Measurements from ENCODE around the gene SMAD5. TPM values are rescaled to one million over a fixed set of nuclear protein-coding genes. Genes with fewer than 3 reads are reported as not detected.

The SMAD5 gene
- polyA plus RNA-seq, 2 donors: 5.0 to 6.9 TPM

DNA sequence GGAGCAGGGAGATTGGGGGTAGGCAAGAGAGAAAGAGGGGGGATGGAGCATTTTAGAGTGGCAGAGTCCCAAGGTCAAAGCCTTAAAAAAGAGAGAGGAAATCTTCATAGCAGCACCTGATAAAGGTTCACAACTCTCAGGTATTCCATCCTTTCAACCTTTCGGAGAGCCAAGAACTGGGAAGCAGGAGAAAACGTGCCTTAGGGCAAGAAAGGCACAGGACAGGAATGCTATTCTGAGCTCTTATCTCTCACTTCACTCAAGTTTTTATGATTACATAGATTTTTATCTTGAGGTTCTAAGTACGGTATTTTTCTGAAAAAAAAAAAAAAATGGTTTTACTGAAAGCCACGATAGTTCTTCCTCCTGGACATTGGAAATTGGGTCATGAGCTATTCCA is 34.5 kb upstream of the SMAD5 start:
- WGBS, 2 donors: 55 to 69% methylated on average over 4 of the region's 4 CpGs
- H3K4me3 ChIP-seq (ENCODE audit: low read depth in 1 of 2, low read length in 2 of 2): no peak overlapping the region
- no peak overlapping the region for H3K27ac ChIP-seq (ENCODE audit: low read depth in 2 of 2, low read length in 1 of 2)
- peaks cover 0 to 3% of the 10 kb centered on the region in 2 donors for H3K4me1 ChIP-seq (ENCODE audit: control insufficient read depth in 2 of 2, insufficient read depth in 2 of 2, low read length in 1 of 2)
- H3K36me3 ChIP-seq (ENCODE audit: control insufficient read depth in 2 of 2, insufficient read depth in 2 of 2, low read length in 1 of 2): no peaks in the 10 kb centered on the region
- H3K9me3 ChIP-seq (ENCODE audit: control insufficient read depth in 2 of 2, insufficient read depth in 1 of 2, low read depth in 1 of 2, low read length in 1 of 2): no peaks in the 10 kb centered on the region
- H3K27me3 ChIP-seq (ENCODE audit: control insufficient read depth in 1 of 2, insufficient read depth in 2 of 2, low read length in 2 of 2): no peaks in the 10 kb centered on the region

DNA sequence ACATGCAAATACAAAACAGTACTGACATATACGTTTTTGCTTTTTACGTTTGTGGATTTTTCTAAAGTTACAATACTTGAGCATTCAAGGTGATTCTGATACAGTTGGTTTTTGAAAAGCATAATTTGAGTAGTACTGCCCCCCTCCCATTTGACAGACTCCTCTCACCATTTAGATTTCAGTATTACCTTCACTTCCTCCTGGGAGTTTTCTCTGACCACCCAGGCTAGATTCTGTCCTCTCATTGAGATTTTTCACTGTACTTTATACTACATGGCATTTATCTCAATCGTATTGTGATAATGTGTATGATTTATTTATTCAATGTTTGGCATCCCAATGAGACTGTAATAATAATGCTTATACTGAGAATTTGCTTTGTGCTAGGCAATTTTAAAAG is 32.8 kb upstream of the SMAD5 start:
- Histone ChIP-seq H3K36me3 (ENCODE audit: control insufficient read depth in 2 of 2, insufficient read depth in 2 of 2, low read length in 1 of 2) (no peaks in the 10 kb centered on the region), H3K4me3 (ENCODE audit: low read depth in 1 of 2, low read length in 2 of 2) (no peak overlapping the region), H3K4me1 (ENCODE audit: control insufficient read depth in 2 of 2, insufficient read depth in 2 of 2, low read length in 1 of 2) (peaks cover 0 to 4% of the 10 kb centered on the region in 2 donors), H3K27me3 (ENCODE audit: control insufficient read depth in 1 of 2, insufficient read depth in 2 of 2, low read length in 2 of 2) (no peaks in the 10 kb centered on the region), H3K27ac (ENCODE audit: low read depth in 2 of 2, low read length in 1 of 2) (no peak overlapping the region), H3K9me3 (ENCODE audit: control insufficient read depth in 2 of 2, insufficient read depth in 1 of 2, low read depth in 1 of 2, low read length in 1 of 2) (no peaks in the 10 kb centered on the region)
- 82 to 84% methylated on average over 3 of the region's 3 CpGs for WGBS, 2 donors

DNA sequence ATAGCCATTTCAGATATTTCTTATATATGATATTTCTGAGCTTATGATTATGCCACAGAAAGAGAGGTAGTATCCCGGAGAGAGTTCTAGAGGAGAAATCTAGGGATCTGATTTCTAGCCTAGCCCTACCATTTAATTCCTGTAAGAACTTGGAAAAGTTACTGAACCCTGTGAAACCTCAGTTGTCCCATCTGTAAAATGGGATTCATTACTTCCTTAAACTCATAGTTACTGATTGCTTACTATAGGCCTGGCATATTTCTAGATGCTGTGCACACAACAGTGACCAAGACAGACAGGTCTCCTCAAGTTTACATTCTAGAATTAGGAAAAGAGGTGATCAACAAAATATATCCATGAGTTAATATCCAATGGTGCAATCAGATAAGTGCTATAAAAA is 30.8 kb upstream of the SMAD5 start:
- H3K36me3 ChIP-seq (ENCODE audit: control insufficient read depth in 2 of 2, insufficient read depth in 2 of 2, low read length in 1 of 2): no peaks in the 10 kb centered on the region
- WGBS, 2 donors: 94 to 96% methylated on average over 1 of the region's 1 CpG

DNA sequence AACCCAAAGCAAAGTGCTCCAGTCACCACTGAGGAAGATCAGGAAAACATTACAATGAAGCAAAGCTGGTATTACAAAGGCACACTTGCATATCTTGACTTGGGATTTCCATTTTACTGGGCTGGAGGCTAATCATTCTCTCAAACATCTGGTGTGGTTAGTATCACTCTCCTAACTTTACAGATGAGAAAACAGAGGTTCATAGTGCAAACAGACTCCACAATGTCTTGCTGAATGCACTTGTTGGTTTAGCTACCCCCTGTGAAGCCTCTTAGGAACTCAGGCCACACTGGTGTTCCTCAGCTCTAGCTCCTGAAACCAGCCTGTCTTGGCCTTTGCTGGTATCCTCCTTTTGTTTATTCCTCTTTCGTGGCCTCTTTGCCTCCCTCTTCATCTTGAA is 29.5 kb upstream of the SMAD5 start:
- no peaks in the 10 kb centered on the region for H3K36me3 ChIP-seq (ENCODE audit: control insufficient read depth in 2 of 2, insufficient read depth in 2 of 2, low read length in 1 of 2)
- peaks cover 0 to 2% of the 10 kb centered on the region in 2 donors for H3K4me1 ChIP-seq (ENCODE audit: control insufficient read depth in 2 of 2, insufficient read depth in 2 of 2, low read length in 1 of 2)
- H3K27me3 ChIP-seq (ENCODE audit: control insufficient read depth in 1 of 2, insufficient read depth in 2 of 2, low read length in 2 of 2): no peaks in the 10 kb centered on the region
- H3K27ac ChIP-seq (ENCODE audit: low read depth in 2 of 2, low read length in 1 of 2): no peak overlapping the region
- H3K9me3 ChIP-seq (ENCODE audit: control insufficient read depth in 2 of 2, insufficient read depth in 1 of 2, low read depth in 1 of 2, low read length in 1 of 2): no peaks in the 10 kb centered on the region
- no peak overlapping the region for H3K4me3 ChIP-seq (ENCODE audit: low read depth in 1 of 2, low read length in 2 of 2)
- 98 to 100% methylated on average over 1 of the region's 1 CpG for WGBS, 2 donors

More for the DNA sequence above, 30.8 kb upstream of the SMAD5 start:
- Histone ChIP-seq H3K4me3 (ENCODE audit: low read depth in 1 of 2, low read length in 2 of 2) (no peak overlapping the region), H3K9me3 (ENCODE audit: control insufficient read depth in 2 of 2, insufficient read depth in 1 of 2, low read depth in 1 of 2, low read length in 1 of 2) (no peaks in the 10 kb centered on the region), H3K27me3 (ENCODE audit: control insufficient read depth in 1 of 2, insufficient read depth in 2 of 2, low read length in 2 of 2) (no peaks in the 10 kb centered on the region), H3K27ac (ENCODE audit: low read depth in 2 of 2, low read length in 1 of 2) (no peak overlapping the region), H3K4me1 (ENCODE audit: control insufficient read depth in 2 of 2, insufficient read depth in 2 of 2, low read length in 1 of 2) (peaks cover 0 to 2% of the 10 kb centered on the region in 2 donors)

DNA sequence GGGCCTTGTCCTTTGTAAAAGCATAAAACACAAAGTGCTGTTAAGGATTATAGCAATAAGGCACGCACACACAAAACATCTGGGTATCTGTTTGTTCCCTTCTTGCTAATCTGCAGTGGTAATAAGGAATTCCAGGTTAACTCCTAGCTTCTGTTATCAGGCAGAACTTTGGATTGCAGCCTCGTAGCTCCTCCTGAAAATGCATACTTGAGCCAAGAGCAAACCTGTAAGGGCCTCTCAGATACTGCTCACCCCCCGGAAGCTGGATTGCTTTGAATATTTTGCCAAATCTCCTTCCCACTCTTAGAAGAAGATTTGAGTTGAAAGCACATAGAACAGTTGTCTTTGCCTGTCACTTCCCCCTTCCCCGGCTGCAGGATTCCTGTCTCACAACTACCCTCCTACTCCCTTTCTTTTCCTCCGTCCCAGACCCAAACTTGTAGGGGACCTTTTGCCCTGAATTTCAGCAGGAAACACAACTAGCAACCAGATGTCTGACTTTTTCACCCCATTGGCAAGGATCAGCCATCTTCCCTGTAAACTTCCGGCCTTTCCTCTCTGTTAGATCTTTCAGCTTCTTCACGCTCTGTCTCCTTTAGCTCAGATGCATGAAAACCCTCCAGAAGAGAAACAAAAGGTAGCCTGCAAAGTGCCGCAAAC is 28.2 kb upstream of the SMAD5 start:
- H3K36me3 ChIP-seq (ENCODE audit: control insufficient read depth in 2 of 2, insufficient read depth in 2 of 2, low read length in 1 of 2): no peaks in the 10 kb centered on the region
- peak overlapping the region in 1 of 2 donors; percentile 31 for H3K27ac ChIP-seq (ENCODE audit: low read depth in 2 of 2, low read length in 1 of 2)
- H3K4me3 ChIP-seq (ENCODE audit: low read depth in 1 of 2, low read length in 2 of 2): no peak overlapping the region
- no peaks in the 10 kb centered on the region for H3K27me3 ChIP-seq (ENCODE audit: control insufficient read depth in 1 of 2, insufficient read depth in 2 of 2, low read length in 2 of 2)
- WGBS, 2 donors: 38 to 45% methylated on average over 8 of the region's 8 CpGs
- peaks cover 0 to 2% of the 10 kb centered on the region in 2 donors for H3K4me1 ChIP-seq (ENCODE audit: control insufficient read depth in 2 of 2, insufficient read depth in 2 of 2, low read length in 1 of 2)
- no peaks in the 10 kb centered on the region for H3K9me3 ChIP-seq (ENCODE audit: control insufficient read depth in 2 of 2, insufficient read depth in 1 of 2, low read depth in 1 of 2, low read length in 1 of 2)

DNA sequence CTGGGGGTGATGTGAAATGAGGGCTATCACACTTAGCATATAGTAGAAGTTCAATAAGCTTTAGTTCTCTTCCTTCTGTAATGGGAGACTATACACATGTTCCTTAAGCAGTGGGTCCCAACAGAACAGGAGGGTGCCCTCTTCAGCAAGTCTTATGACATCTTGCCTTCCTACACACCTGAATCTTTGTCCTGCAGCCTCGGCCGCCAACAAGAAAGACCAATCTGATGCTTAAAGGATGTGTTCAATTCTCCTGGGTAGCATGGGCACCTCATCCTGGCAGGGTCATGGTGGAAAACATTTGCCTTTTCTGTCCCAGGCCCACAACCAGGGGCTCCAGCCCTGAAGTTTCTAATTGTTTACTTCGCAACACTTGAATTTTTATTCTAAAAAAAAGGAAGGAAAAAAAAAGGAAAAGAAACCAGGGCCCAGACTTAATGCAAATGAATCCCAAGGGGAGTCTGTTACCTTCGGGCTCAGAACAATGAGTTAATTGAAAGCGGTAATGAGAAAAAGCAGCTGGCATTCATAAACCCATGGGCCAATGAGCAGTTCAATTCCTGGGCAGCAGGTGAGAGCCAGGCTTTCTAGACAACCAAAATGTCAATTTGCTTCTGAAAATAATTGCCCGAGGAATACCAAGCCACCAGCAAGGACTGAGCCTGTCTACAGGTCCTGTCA is 26.2 kb upstream of the SMAD5 start:
- Histone ChIP-seq H3K27me3 (ENCODE audit: control insufficient read depth in 1 of 2, insufficient read depth in 2 of 2, low read length in 2 of 2) (no peaks in the 10 kb centered on the region), H3K27ac (ENCODE audit: low read depth in 2 of 2, low read length in 1 of 2) (no peak overlapping the region), H3K4me3 (ENCODE audit: low read depth in 1 of 2, low read length in 2 of 2) (no peak overlapping the region), H3K36me3 (ENCODE audit: control insufficient read depth in 2 of 2, insufficient read depth in 2 of 2, low read length in 1 of 2) (no peaks in the 10 kb centered on the region), H3K9me3 (ENCODE audit: control insufficient read depth in 2 of 2, insufficient read depth in 1 of 2, low read depth in 1 of 2, low read length in 1 of 2) (no peaks in the 10 kb centered on the region), H3K4me1 (ENCODE audit: control insufficient read depth in 2 of 2, insufficient read depth in 2 of 2, low read length in 1 of 2) (peaks cover 0 to 2% of the 10 kb centered on the region in 2 donors)
- WGBS, 2 donors: 83 to 90% methylated on average over 6 of the region's 6 CpGs

DNA sequence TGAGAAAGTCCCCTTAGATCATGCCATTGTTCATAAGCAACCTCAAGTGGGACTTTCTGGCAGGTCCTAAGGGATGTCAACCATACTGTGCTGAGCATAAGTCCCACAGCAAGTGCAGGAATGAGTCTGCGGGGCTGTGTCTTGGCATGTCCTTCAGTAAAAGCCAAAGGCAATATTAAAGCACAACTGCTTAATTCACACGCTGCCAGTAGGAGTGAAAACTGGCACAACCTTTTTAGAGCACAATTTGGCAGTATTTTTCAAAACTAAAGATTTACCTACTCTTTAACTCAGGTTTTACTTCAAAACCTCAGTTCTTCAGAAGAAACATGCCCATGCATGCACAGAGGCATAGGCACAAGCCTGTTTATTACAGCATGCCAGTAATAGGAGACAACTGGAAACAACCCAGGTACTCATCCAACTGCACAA is 24.4 kb upstream of the SMAD5 start:
- WGBS, 2 donors: 47 to 60% methylated on average over 2 of the region's 2 CpGs

DNA sequence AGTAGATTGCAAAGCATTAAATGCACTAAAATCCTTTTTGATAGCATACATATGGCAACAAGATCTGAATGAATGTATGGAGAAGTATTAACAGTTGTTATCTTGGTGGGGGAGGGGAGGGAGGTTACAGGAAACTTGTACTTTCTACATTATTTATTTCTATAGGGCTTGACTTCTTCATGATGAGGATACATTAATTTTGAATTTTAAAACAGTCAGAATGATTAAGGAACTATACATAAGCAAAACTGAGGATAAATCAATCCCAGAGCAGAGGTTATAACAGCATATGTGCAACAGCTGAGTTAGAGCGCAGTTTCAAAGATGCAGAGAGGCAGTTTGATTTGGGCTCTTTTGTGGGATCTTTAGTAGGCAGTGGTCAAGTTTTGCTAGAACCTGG is 23.9 kb upstream of the SMAD5 start:
- WGBS, 2 donors: 95 to 100% methylated on average over 1 of the region's 1 CpG
- H3K27me3 ChIP-seq (ENCODE audit: control insufficient read depth in 1 of 2, insufficient read depth in 2 of 2, low read length in 2 of 2): no peaks in the 10 kb centered on the region
- peaks cover 0 to 2% of the 10 kb centered on the region in 2 donors for H3K4me1 ChIP-seq (ENCODE audit: control insufficient read depth in 2 of 2, insufficient read depth in 2 of 2, low read length in 1 of 2)
- H3K36me3 ChIP-seq (ENCODE audit: control insufficient read depth in 2 of 2, insufficient read depth in 2 of 2, low read length in 1 of 2): no peaks in the 10 kb centered on the region
- H3K27ac ChIP-seq (ENCODE audit: low read depth in 2 of 2, low read length in 1 of 2): no peak overlapping the region
- H3K4me3 ChIP-seq (ENCODE audit: low read depth in 1 of 2, low read length in 2 of 2): no peak overlapping the region
- H3K9me3 ChIP-seq (ENCODE audit: control insufficient read depth in 2 of 2, insufficient read depth in 1 of 2, low read depth in 1 of 2, low read length in 1 of 2): no peaks in the 10 kb centered on the region

More for the DNA sequence above, 24.4 kb upstream of the SMAD5 start:
- H3K4me3 ChIP-seq (ENCODE audit: low read depth in 1 of 2, low read length in 2 of 2): no peak overlapping the region
- no peaks in the 10 kb centered on the region for H3K36me3 ChIP-seq (ENCODE audit: control insufficient read depth in 2 of 2, insufficient read depth in 2 of 2, low read length in 1 of 2)
- no peaks in the 10 kb centered on the region for H3K9me3 ChIP-seq (ENCODE audit: control insufficient read depth in 2 of 2, insufficient read depth in 1 of 2, low read depth in 1 of 2, low read length in 1 of 2)
- H3K27me3 ChIP-seq (ENCODE audit: control insufficient read depth in 1 of 2, insufficient read depth in 2 of 2, low read length in 2 of 2): no peaks in the 10 kb centered on the region
- H3K27ac ChIP-seq (ENCODE audit: low read depth in 2 of 2, low read length in 1 of 2): peak overlapping the region in 1 of 2 donors; percentile 7
- peaks cover 0 to 2% of the 10 kb centered on the region in 2 donors for H3K4me1 ChIP-seq (ENCODE audit: control insufficient read depth in 2 of 2, insufficient read depth in 2 of 2, low read length in 1 of 2)

- Histone ChIP-seq H3K27ac (ENCODE audit: low read depth in 2 of 2, low read length in 1 of 2) (no peak overlapping the region), H3K4me3 (ENCODE audit: low read depth in 1 of 2, low read length in 2 of 2) (no peak overlapping the region), H3K4me1 (ENCODE audit: control insufficient read depth in 2 of 2, insufficient read depth in 2 of 2, low read length in 1 of 2) (peaks cover 0 to under 1% of the 10 kb centered on the region in 2 donors), H3K9me3 (ENCODE audit: control insufficient read depth in 2 of 2, insufficient read depth in 1 of 2, low read depth in 1 of 2, low read length in 1 of 2) (no peaks in the 10 kb centered on the region), H3K36me3 (ENCODE audit: control insufficient read depth in 2 of 2, insufficient read depth in 2 of 2, low read length in 1 of 2) (no peaks in the 10 kb centered on the region), H3K27me3 (ENCODE audit: control insufficient read depth in 1 of 2, insufficient read depth in 2 of 2, low read length in 2 of 2) (no peaks in the 10 kb centered on the region)
- 84% methylated on average over 5 of the region's 5 CpGs for WGBS, 2 donors
These were observed 23.1 kb upstream of the SMAD5 start for GRCh38 chr5:136109453-136110135.
